Muscle layer of colon (tissue), 2 donors: ENCODE measurements around the gene CUL5.

Source experiments
- H3K27ac ChIP-seq: one replicate; pipeline ENCODE4 v1.7.0; 2013; ENCODE audit warnings: low read depth, mild to moderate bottlenecking, low read length, moderate library complexity
- H3K27me3 ChIP-seq, 2 donors: one replicate each; pipeline ENCODE4 v1.7.0; 2013; ENCODE audit warnings: low read length in 2 of 2, mild to moderate bottlenecking in 2 of 2; ENCODE audit not compliant: insufficient read depth in 2 of 2, control insufficient read depth in 1 of 2
- H3K36me3 ChIP-seq: one replicate; pipeline ENCODE4 v1.7.0; 2013; ENCODE audit warnings: mild to moderate bottlenecking, low read length; ENCODE audit not compliant: insufficient read depth
- H3K4me1 ChIP-seq: one replicate; pipeline ENCODE4 v1.7.0; 2013; ENCODE audit warnings: mild to moderate bottlenecking, low read length; ENCODE audit not compliant: insufficient read depth
- H3K4me3 ChIP-seq, 2 donors: one replicate each; pipeline ENCODE4 v1.7.0; 2013; ENCODE audit warnings: low read length in 2 of 2, low read depth in 1 of 2, mild to moderate bottlenecking in 1 of 2, moderate library complexity in 1 of 2
- H3K9ac ChIP-seq: one replicate; pipeline ENCODE4 v1.7.0; 2013; ENCODE audit warnings: low read length
- H3K9me3 ChIP-seq: one replicate; pipeline ENCODE4 v1.7.0; 2013; ENCODE audit warnings: mild to moderate bottlenecking, low read length
- donor health status: abdominal sarcoma.
- donor health status: Adenocarcinoma of cecum.

Gene CUL5

GRCh38 chr11:108008656-108009496, at the start of gene CUL5:
Gene CUL5, plus strand, starts transcription at chr11:108008898. Its CDS starts 451 bp downstream, at chr11:108009349.
- H3K4me3 ChIP-seq = peak within 1 kb of the TSS; percentile 82 to 95
- no peaks in the 10 kb centered on the region for H3K36me3 ChIP-seq
- peak within 1 kb of the TSS; percentile 97 for H3K9ac ChIP-seq
- H3K27ac ChIP-seq = peak within 1 kb of the TSS; percentile 92
- peaks cover 37% of the 10 kb centered on the region for H3K4me1 ChIP-seq
- no peaks in the 10 kb centered on the region for H3K27me3 ChIP-seq
- H3K9me3 ChIP-seq = no peaks in the 10 kb centered on the region

DNA sequence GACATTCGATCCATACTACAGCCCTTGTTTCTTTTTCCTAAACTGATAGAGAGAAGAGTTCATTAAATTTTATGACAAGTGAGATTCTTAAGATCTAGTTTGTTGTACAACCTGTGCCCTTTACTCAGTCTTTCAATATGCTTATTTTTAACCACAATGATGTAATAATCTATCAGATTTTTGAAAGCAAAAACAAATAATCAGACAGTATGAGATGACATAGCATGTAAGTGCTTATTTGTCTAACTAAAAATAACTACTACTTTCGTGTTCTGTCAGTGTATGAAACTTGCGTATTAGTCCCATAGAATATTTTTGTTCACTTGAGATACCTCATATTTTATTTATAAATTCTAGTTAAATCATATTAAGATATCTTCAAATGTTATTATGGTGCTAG, 47.2 kb upstream of the CUL5 start:
- H3K4me3 ChIP-seq = no peak overlapping the region
- H3K9me3 ChIP-seq = no peaks in the 10 kb centered on the region
- no peaks in the 10 kb centered on the region for H3K36me3 ChIP-seq
- peaks cover 5% of the 10 kb centered on the region for H3K4me1 ChIP-seq
- H3K9ac ChIP-seq = no peak overlapping the region
- H3K27me3 ChIP-seq = no peaks in the 10 kb centered on the region
- no peak overlapping the region for H3K27ac ChIP-seq

DNA sequence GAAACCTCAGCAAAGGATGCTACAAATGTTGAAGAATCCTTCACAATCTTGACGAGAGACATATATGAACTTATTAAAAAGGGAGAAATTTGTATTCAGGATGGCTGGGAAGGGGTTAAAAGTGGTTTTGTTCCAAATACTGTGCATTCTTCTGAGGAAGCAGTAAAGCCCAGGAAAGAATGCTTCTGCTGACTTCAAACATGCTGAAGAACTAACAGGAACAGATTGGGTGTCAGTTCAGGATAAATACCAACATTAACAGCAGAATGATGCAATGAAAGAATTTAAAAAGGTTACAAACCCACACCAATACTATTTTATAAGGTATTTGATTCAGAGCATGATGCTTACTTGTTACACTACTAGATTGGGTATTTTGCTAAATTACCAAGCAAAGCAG, 46.5 kb upstream of the CUL5 start:
- Histone ChIP-seq H3K27me3 (no peaks in the 10 kb centered on the region), H3K4me1 (peaks cover 2% of the 10 kb centered on the region), H3K27ac (no peak overlapping the region), H3K9me3 (no peaks in the 10 kb centered on the region), H3K9ac (no peak overlapping the region), H3K4me3 (no peak overlapping the region), H3K36me3 (no peaks in the 10 kb centered on the region)

GRCh38 chr11:107963091-107963490, 45.6 kb upstream of the CUL5 start:
- no peak overlapping the region for H3K9ac ChIP-seq
- no peaks in the 10 kb centered on the region for H3K36me3 ChIP-seq
- no peak overlapping the region for H3K27ac ChIP-seq
- no peaks in the 10 kb centered on the region for H3K27me3 ChIP-seq
- H3K4me3 ChIP-seq = no peak overlapping the region
- H3K9me3 ChIP-seq = no peaks in the 10 kb centered on the region
- no peaks in the 10 kb centered on the region for H3K4me1 ChIP-seq

- Histone ChIP-seq H3K36me3 (no peaks in the 10 kb centered on the region), H3K9ac (no peak overlapping the region), H3K27ac (no peak overlapping the region), H3K4me1 (no peaks in the 10 kb centered on the region), H3K27me3 (no peaks in the 10 kb centered on the region), H3K9me3 (no peaks in the 10 kb centered on the region), H3K4me3 (no peak overlapping the region)
These were observed 39.5 kb upstream of the CUL5 start for GRCh38 chr11:107969219-107969618.

DNA sequence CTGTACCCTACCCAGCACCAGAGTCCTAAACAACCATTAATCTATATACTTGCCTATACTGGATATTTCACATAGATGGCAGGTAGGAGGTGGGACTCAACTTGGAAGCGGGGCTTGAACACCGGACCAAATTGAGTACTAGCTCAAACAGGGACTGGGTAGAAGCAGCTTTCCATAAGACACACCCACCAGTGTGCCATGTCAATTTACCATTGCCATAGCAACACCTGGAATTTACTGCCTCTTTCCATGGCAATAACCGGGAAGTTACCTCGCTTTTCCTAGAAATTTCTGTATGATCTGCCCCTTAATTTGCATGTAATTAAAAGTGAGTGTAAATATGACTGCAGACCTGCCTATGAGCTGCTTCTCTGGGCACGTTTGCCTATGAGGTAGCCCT, 38.6 kb upstream of the CUL5 start:
- no peaks in the 10 kb centered on the region for H3K9me3 ChIP-seq
- H3K27me3 ChIP-seq = no peaks in the 10 kb centered on the region
- no peak overlapping the region for H3K9ac ChIP-seq
- H3K27ac ChIP-seq = no peak overlapping the region
- no peaks in the 10 kb centered on the region for H3K4me1 ChIP-seq
- no peaks in the 10 kb centered on the region for H3K36me3 ChIP-seq
- no peak overlapping the region for H3K4me3 ChIP-seq

DNA sequence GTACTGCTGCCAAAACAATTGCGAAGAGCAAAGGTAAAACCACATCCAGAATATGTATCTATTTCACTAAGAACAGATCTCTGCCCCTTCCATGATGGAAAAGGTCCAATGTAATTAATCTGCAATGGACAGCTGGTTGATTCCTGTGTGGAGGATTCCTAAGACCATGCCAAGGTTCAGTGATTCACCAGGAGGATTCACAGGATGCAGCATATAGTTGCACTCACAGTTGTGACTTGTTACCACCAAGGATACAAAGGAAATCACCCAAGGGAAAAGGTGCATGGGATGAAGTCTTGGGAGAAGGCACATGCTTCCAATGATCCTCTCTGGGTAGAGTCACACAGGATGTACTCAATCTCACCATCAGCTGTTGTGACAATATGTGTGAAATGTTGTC, 35.1 kb upstream of the CUL5 start:
- H3K9me3 ChIP-seq = no peaks in the 10 kb centered on the region
- H3K4me1 ChIP-seq = no peaks in the 10 kb centered on the region
- H3K27ac ChIP-seq = no peak overlapping the region
- no peaks in the 10 kb centered on the region for H3K27me3 ChIP-seq
- H3K36me3 ChIP-seq = no peaks in the 10 kb centered on the region
- no peak overlapping the region for H3K9ac ChIP-seq
- no peak overlapping the region for H3K4me3 ChIP-seq

DNA sequence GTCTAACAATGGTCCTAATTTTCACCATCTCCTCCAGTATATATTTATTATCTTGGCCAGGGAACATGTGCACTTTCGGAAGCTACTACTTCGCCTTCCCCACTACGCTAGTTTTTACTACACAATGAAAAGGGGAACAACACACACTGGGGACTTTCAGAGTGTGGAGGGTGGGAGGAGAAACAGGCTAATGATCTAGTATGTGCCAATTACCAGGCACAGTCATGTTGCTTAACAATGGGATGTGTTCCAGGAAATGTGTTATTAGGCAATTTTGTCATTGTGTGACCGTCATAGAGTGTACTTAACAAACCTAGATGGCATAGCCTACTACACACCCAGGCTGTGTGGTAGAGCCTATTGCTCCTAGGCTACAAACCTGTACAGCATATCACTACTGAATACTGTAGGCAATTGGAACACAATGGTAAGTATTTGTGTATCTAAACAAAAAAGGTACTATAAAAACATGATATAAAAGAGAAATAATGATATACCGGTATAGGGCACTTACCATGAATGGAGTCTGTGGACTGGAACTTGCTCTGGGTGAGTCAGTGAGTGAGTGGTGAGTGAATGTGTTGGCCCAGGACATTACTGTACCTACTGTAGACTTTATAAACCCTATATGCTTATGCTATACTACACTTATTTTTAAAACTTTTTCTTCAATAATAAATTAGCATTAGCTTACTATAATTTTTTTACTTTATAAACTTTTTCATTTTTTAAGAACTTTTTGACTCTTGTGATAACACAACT, 20.1 kb upstream of the CUL5 start:
- H3K36me3 ChIP-seq = no peaks in the 10 kb centered on the region

GRCh38 chr11:107991868-107992414, 16.8 kb upstream of the CUL5 start:
- Histone ChIP-seq H3K27ac (no peak overlapping the region), H3K9me3 (no peaks in the 10 kb centered on the region), H3K27me3 (no peaks in the 10 kb centered on the region), H3K4me1 (no peaks in the 10 kb centered on the region), H3K36me3 (no peaks in the 10 kb centered on the region), H3K9ac (no peak overlapping the region), H3K4me3 (no peak overlapping the region)

More for the DNA sequence above, 20.1 kb upstream of the CUL5 start:
- Histone ChIP-seq H3K27me3 (no peaks in the 10 kb centered on the region), H3K4me1 (no peaks in the 10 kb centered on the region), H3K9ac (no peak overlapping the region), H3K27ac (no peak overlapping the region), H3K9me3 (no peaks in the 10 kb centered on the region), H3K4me3 (no peak overlapping the region)

GRCh38 chr11:107996006-107996776, 12.5 kb upstream of the CUL5 start:
- H3K27me3 ChIP-seq = no peaks in the 10 kb centered on the region
- H3K4me1 ChIP-seq = no peaks in the 10 kb centered on the region
- H3K4me3 ChIP-seq = no peak overlapping the region
- no peak overlapping the region for H3K9ac ChIP-seq
- H3K9me3 ChIP-seq = no peaks in the 10 kb centered on the region
- no peaks in the 10 kb centered on the region for H3K36me3 ChIP-seq
- no peak overlapping the region for H3K27ac ChIP-seq

- H3K9ac ChIP-seq = no peak overlapping the region
- no peaks in the 10 kb centered on the region for H3K27me3 ChIP-seq
- no peaks in the 10 kb centered on the region for H3K4me1 ChIP-seq
- H3K9me3 ChIP-seq = no peaks in the 10 kb centered on the region
- H3K36me3 ChIP-seq = no peaks in the 10 kb centered on the region
- H3K4me3 ChIP-seq = no peak overlapping the region
- H3K27ac ChIP-seq = no peak overlapping the region
These were observed 9.9 kb upstream of the CUL5 start for GRCh38 chr11:107998761-107999160.
